Measurements from ENCODE around the gene NLGN4X. TPM values are rescaled to one million over a fixed set of nuclear protein-coding genes. Genes with fewer than 3 reads are reported as not detected.

Gene NLGN4X
- total RNA-seq, 1 donor from 2014 or later, result 51.3 TPM

DNA sequence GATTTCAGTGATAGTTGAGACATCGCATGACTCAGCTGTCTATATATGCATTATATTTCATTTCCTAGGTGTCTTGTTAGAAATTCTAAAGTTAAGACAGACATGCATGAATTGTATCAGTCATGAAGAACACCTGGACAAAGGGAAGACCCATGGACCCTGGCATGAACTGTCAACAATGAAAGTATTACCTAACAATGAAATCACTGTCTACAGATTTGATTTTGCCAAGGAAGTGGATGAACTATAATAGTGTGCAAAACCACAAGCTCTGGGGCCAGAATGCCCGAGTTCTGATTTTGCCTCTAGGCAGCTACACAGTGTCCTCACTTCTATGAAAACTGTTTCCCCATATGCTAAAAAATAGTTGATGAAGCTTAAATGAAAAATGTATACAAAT is 386.1 kb downstream of the NLGN4X start:
- no peak for DNase-seq (ENCODE audit: low spot score)
- H3K36me3 Mint-ChIP-seq (ENCODE audit: low read depth, unreplicated experiment), result no peaks in the 10 kb centered on the region
- no peak overlapping the region for H3K27ac Mint-ChIP-seq (ENCODE audit: unreplicated experiment)
- TF ChIP-seq CTCF (IDR thresholded peaks at IDR 0.05; ENCODE audit: unreplicated experiment), result no peak
- no peaks in the 10 kb centered on the region for H3K9me3 Mint-ChIP-seq (ENCODE audit: unreplicated experiment)
- no peaks in the 10 kb centered on the region for H3K4me1 Mint-ChIP-seq (ENCODE audit: unreplicated experiment)
- H3K27me3 Mint-ChIP-seq (ENCODE audit: unreplicated experiment), result peaks cover 1% of the 10 kb centered on the region
- H3K4me3 Mint-ChIP-seq (ENCODE audit: unreplicated experiment), result no peak overlapping the region

Measured in endothelial cell (in vitro differentiated cells).